Tibial artery (tissue), 4 donors: ENCODE results near the gene UBC.
"Not testable (repeated sequence)": the region's sequence is repeated elsewhere in the genome, so short reads cannot be mapped to it uniquely, and the experiment has no call there.

Experiments used
- DNase-seq, 2 donors: peaks; one replicate each; pipeline ENCODE4 v3.0.0-alpha.2; 2019
- H3K27ac ChIP-seq, 2 donors: fragments of 200-600 bp; sonication (generic) in 1 of 2; 1 replicate in 1 of 2; 2 replicates in 1 of 2; pipeline ENCODE4 v1.5.1; 2018 to 2019; ENCODE audit warnings: mild to moderate bottlenecking in 1 of 2
- H3K27me3 ChIP-seq, 2 donors: fragments of 200-600 bp; sonication (generic) in 1 of 2; one replicate each; pipeline versions ENCODE4 v1.5.1 to v1.6.0; 2016 to 2019
- H3K36me3 ChIP-seq, 3 donors: fragments of 200-600 bp; sonication (generic) in 2 of 3; one replicate each; pipeline ENCODE4 v1.5.1; 2016 to 2019; ENCODE audit warnings: mild to moderate bottlenecking in 2 of 3
- H3K4me1 ChIP-seq, 4 donors: fragments of 200-600 bp; sonication (generic) in 2 of 4; 1 replicate in 3 of 4; 2 replicates in 1 of 4; pipeline ENCODE4 v1.5.1; 2016 to 2019
- H3K4me3 ChIP-seq, 2 donors: fragments of 200-600 bp; sonication (generic) in 1 of 2; 1 replicate in 1 of 2; 2 replicates in 1 of 2; pipeline ENCODE4 v1.5.1; 2018 to 2019; ENCODE audit warnings: mild to moderate bottlenecking in 2 of 2
- H3K9me3 ChIP-seq, 3 donors: fragments of 200-600 bp; sonication (generic) in 1 of 3; one replicate each; pipeline ENCODE4 v1.5.1; 2016 to 2019
- intact Hi-C: fragments of 100-400 bp; cut with DNase I; formaldehyde crosslinking; loops from one replicate; pipeline ENCODE4 v1.15.0; 2023; ENCODE audit warnings: low total_unique reads
- TF ChIP-seq, protein P1 (sequence below), 2 experiments: fragments of 200-600 bp in 1 of 2; fragments of 450-650 bp in 1 of 2; IDR thresholded peaks; one replicate each; pipeline ENCODE4 v1.5.1; 2017 to 2019; ENCODE audit warnings: antibody characterized with exemption in 2 of 2, mild to moderate bottlenecking in 1 of 2, moderate library complexity in 1 of 2

The UBC gene

GRCh38 chr12:124909831-124910560 lies 4.5 kb downstream of the UBC start:
- TF ChIP-seq, protein P1, sequence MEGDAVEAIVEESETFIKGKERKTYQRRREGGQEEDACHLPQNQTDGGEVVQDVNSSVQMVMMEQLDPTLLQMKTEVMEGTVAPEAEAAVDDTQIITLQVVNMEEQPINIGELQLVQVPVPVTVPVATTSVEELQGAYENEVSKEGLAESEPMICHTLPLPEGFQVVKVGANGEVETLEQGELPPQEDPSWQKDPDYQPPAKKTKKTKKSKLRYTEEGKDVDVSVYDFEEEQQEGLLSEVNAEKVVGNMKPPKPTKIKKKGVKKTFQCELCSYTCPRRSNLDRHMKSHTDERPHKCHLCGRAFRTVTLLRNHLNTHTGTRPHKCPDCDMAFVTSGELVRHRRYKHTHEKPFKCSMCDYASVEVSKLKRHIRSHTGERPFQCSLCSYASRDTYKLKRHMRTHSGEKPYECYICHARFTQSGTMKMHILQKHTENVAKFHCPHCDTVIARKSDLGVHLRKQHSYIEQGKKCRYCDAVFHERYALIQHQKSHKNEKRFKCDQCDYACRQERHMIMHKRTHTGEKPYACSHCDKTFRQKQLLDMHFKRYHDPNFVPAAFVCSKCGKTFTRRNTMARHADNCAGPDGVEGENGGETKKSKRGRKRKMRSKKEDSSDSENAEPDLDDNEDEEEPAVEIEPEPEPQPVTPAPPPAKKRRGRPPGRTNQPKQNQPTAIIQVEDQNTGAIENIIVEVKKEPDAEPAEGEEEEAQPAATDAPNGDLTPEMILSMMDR (IDR thresholded peaks at IDR 0.05) = no peak
- no peak for DNase-seq
- peaks cover 30 to 36% (median 33%) of the 10 kb centered on the region in 3 donors for H3K36me3 ChIP-seq
- H3K4me3 ChIP-seq = peak overlapping the region; percentile 36 to 44
- no peaks in the 10 kb centered on the region for H3K27me3 ChIP-seq
- intact Hi-C loops = loop anchor here (5.0 kb wide), 1 partner anchor 32 kb away; no protein-coding TSS in a partner anchor
- H3K27ac ChIP-seq = peak overlapping the region; percentile 45 to 57
- H3K4me1 ChIP-seq = peaks cover 0 to 39% (median 22%) of the 10 kb centered on the region in 4 donors
- peaks cover 0 to 5% (median 0%) of the 10 kb centered on the region in 3 donors for H3K9me3 ChIP-seq

GRCh38 chr12:124906606-124907261 lies 7.7 kb downstream of the UBC start:
- Histone ChIP-seq H3K4me1 (peaks cover 0 to 46% (median 28%) of the 10 kb centered on the region in 4 donors), H3K27me3 (no peaks in the 10 kb centered on the region), H3K9me3 (no peaks in the 10 kb centered on the region), H3K27ac (peak overlapping the region; percentile 33 to 42), H3K36me3 (peaks cover 14 to 15% (median 14%) of the 10 kb centered on the region in 3 donors), H3K4me3 (no peak overlapping the region)
- intact Hi-C loops = loop anchor here (5.0 kb wide), 1 partner anchor 36 kb away; no protein-coding TSS in a partner anchor
- TF ChIP-seq, protein P1 (IDR thresholded peaks at IDR 0.05) = peak; percentile 94 to 95
- peak; percentile 88 to 95 for DNase-seq

GRCh38 chr12:124904306-124905098 lies 9.9 kb downstream of the UBC start:
- TF ChIP-seq, protein P1 (IDR thresholded peaks at IDR 0.05) = no peak
- peak; percentile 95 to 96 for DNase-seq
- intact Hi-C loops = loop anchor here (5.0 kb wide), 2 partner anchors 38 to 127 kb away; no protein-coding TSS in a partner anchor
- no peaks in the 10 kb centered on the region for H3K36me3 ChIP-seq
- H3K4me1 ChIP-seq = peaks cover 0 to 37% (median 13%) of the 10 kb centered on the region in 4 donors
- no peaks in the 10 kb centered on the region for H3K27me3 ChIP-seq
- peak overlapping the region; percentile 72 to 79 for H3K27ac ChIP-seq
- H3K4me3 ChIP-seq = peak overlapping the region; percentile 6 to 26
- H3K9me3 ChIP-seq = no peaks in the 10 kb centered on the region

DNA sequence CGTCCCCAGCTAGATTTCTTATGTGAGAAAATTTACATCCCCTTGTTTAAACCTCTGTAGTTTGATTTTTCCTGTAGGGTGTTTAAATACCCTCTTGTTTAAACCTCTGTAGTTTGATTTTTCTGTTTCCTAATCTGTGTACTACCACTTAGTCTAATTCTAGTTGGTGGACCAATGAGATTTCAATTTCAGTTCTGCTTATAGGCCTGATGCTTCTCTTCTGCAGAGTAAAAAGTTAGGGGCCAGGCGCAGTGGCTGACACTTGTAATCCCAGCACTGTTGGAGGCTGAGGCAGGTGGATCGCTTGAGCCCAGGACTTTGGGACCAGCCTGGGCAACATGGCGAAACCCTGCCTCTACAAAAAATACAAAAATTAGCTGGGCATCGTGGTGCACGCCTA lies 11.5 kb downstream of the UBC start:
- no peak for DNase-seq
- TF ChIP-seq, protein P1 (IDR thresholded peaks at IDR 0.05) = no peak
- intact Hi-C loops = loop anchor here (5.0 kb wide), 1 partner anchor 126 kb away; no protein-coding TSS in a partner anchor
- Histone ChIP-seq H3K9me3 (no peaks in the 10 kb centered on the region), H3K36me3 (no peaks in the 10 kb centered on the region), H3K4me1 (peaks cover 0 to 45% (median 15%) of the 10 kb centered on the region in 4 donors), H3K27me3 (no peaks in the 10 kb centered on the region), H3K4me3 (no peak overlapping the region), H3K27ac (no peak overlapping the region)

DNA sequence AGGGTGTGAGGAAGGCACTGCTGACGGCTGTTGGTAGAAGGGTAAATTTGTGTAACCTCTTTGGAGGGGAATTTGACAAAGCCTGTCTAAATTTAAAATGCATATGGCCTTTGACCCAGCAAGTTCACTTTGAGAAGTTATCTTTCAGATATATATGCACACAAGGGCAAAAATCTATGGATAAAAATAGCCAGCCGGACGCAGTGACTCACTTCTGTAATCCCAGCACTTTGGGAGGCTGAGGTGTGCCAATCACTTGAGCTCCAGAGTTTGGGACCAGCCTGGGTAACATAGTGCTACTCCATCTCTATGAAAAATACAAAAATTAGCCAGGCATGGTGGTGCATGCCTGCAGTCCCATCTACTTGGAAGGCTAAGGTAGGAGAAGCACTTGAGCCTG lies 13.4 kb downstream of the UBC start:
- Histone ChIP-seq H3K27ac (no peak overlapping the region), H3K4me1 (peaks cover 0 to 40% (median 12%) of the 10 kb centered on the region in 4 donors), H3K27me3 (no peaks in the 10 kb centered on the region), H3K36me3 (no peaks in the 10 kb centered on the region), H3K9me3 (no peaks in the 10 kb centered on the region), H3K4me3 (no peak overlapping the region)
- intact Hi-C loops = loop anchor here (5.0 kb wide), 1 partner anchor 124 kb away; no protein-coding TSS in a partner anchor
- TF ChIP-seq, protein P1 (IDR thresholded peaks at IDR 0.05) = no peak
- no peak for DNase-seq

- intact Hi-C loops = loop anchor here (5.0 kb wide), 1 partner anchor 123 kb away; no protein-coding TSS in a partner anchor
- not testable (repeated sequence) for H3K27ac ChIP-seq
Measured at GRCh38 chr12:124900345-124900795, 14.1 kb downstream of the UBC start.

More at GRCh38 chr12:124900345-124900795, 14.1 kb downstream of the UBC start:
- H3K4me3 ChIP-seq, H3K9me3 ChIP-seq, H3K36me3 ChIP-seq, DNase-seq, H3K27me3 ChIP-seq: not testable (repeated sequence)
- H3K4me1 ChIP-seq = peaks cover 0 to 39% (median 12%) of the 10 kb centered on the region in 4 donors
